Renal cortical epithelial cell (primary cell): ENCODE measurements around the gene FRMD4B. TPM values are rescaled to one million over a fixed set of nuclear protein-coding genes. Genes with fewer than 3 reads are reported as not detected.

Experiments used
- DNase-seq: peaks from one replicate; pipeline ENCODE4 v3.0.0-alpha.2; 2011; ENCODE audit warnings: low read depth
- total RNA-seq: library from RNA; depleted of rRNA; stranded (reverse); fragments of >200 nt; gene quantifications from 2 replicates; pipeline ENCODE4 v1.2.3, GENCODE V29; 2014

FRMD4B gene
- total RNA-seq, 1 donor from 2014 or later = 24.5 TPM

DNA sequence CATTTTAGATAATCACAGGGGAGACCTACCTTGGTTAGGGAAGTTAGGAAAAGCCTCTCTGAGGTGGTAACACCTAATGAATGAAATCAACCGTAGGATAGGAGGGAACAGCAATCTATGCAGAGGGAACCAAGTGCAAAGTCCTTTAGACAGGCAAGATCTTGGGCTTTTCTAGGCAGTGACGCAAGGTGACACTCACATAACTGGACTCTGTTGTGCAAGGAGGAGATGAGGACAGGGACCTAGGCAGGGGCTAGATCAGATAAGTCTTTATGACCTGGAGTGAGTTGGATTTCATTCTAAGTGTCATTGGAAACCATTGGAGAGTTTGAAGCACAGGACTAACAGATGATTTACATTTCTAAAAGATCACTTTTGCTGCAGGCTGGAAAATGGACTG, 258.9 kb downstream of the FRMD4B start:
- DNase-seq = no peak

DNA sequence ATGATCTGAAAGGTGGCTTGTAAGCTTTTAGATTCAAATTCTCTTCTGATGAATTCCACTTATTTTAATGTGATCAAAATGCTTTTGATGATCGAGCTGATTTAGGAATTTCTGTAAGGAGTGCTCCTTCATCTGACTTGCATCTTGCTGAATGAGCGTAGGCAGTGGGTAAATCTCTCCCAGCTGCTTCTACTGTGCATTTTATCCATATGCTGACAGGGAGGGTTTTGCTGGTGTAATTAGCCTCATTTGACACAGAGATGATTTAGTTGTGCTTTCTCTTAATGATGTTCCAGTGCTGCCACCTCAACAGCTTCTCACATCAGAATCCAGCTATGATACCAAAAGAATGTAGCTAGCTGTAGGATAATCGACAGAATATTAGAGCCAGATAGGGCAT, 259.7 kb downstream of the FRMD4B start:
- DNase-seq = no peak

DNA sequence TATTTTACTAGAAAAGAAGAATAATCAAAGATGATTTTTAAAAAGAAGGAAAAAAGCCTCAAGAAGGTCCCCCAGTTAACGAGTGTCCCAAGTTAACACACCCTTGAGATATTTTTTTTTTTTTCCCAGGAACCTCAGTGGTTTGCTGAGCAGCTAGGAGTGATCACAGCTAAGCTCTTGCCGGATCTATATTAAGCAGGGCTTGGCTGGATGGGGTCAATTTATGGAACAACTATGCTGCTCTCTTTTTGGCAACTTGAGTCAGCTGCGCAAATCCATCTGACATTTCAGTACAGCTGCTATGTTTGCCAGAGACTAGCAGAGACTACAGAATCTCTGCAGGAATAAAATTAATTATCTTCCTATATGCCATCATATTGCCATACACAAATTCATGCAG, 263.5 kb downstream of the FRMD4B start, which contains the start of gene LMOD3:
LMOD3 (minus strand) TSS at position 193 of the 400 bp plus-strand sequence. CDS start 209 bp downstream, outside the sequence.
- no peak for DNase-seq

DNA sequence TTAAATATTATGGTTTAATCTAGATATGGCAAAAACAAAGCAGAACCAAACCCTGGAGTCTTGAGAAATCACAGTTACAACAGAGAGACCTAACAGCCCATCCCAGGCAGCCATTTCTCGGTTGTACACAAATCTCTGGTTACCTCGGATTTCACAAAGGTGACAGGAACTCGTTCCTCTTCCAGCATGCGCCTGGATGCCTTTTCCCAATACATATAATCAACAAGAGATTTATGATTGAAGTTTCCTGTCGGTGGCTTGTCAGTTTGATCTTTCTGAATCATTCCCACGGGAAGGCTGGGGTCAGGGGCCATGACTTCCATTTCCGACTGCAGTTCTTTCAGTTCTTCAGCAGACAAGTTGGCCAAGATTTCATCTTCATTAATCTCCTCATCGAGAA, 263.9 kb downstream of the FRMD4B start:
- DNase-seq = no peak

DNA sequence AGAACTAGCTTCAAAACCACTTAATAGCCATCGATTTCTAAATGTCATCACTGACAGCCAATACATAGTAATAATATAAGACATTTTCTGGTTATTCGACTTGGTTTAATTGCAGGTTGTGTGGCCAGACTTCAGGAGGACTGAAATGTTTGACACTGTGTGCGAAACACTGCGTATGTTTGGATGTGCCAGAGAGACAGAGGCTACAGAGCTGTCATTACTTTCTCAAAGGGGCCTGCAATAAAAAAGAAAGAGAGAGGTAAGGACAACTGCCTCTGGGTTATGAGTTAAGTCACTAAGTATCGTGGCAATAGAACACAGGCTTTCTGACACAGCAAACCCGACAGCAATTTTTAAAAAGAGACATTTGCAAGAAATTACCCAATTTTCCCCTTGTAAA, 264.4 kb downstream of the FRMD4B start:
- no peak for DNase-seq

DNA sequence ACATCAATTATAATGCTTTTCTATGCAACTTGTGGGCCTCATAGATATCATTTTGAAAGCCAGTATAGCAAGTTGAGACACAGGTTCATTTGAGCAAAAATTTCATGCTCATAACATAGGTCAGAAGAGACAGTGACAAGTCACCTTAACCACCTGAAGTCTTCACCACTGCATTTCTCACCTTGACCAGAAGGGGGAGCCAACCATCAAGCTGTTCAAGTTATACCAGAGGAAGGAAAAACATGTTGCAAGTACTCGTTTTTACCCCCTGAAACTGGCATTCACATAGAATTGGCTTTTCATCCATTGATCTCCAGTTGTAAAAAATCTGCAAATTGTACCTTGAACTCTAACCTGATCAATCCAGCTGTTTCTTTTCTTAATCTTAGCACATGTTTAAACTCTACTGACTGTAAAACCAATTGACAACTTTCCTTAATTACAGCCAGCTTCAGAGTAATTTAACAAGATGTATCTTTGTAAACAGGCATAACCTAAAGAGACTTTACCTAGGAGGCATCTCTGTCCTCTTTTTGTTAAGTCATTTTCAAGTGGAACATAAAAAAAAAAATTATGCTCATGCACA, 264.9 kb downstream of the FRMD4B start:
- DNase-seq = peak; percentile 85
